SK-N-SH treated with all-trans-retinoic acid at 6 μM for 48 hours (cell line): ENCODE measurements around the gene PARVG.

Experiments used
- ARNTL ChIP-seq: fragments of 450-650 bp; formaldehyde crosslinking; IDR thresholded peaks from 2 replicates; pipeline ENCODE4 v1.5.0; 2020; ENCODE audit warnings: low read depth, mild to moderate bottlenecking, moderate library complexity, borderline replicate concordance
- BACH2 ChIP-seq: fragments of 250-450 bp; sonication (Bioruptor Pico); IDR thresholded peaks from 2 replicates; pipeline ENCODE4 v1.9.0; 2021; ENCODE audit warnings: mild to moderate bottlenecking, borderline replicate concordance
- GLIS3 ChIP-seq: fragments of 250-450 bp; sonication (Bioruptor Pico); IDR thresholded peaks from 2 replicates; pipeline ENCODE4 v1.5.0; 2020; ENCODE audit warnings: mild to moderate bottlenecking, moderate library complexity
- PATZ1 ChIP-seq: fragments of 250-450 bp; sonication (Bioruptor Pico); IDR thresholded peaks from 2 replicates; pipeline ENCODE4 v1.8.0; 2020; ENCODE audit warnings: mild to moderate bottlenecking, moderate library complexity, borderline replicate concordance
- TOX ChIP-seq: fragments of 250-450 bp; sonication (Bioruptor Pico); IDR thresholded peaks from 2 replicates; pipeline ENCODE4 v1.8.0; 2021; ENCODE audit warnings: mild to moderate bottlenecking, moderate library complexity, borderline replicate concordance
- ZC3H10 ChIP-seq: fragments of 250-450 bp; sonication (Bioruptor Pico); IDR thresholded peaks from 2 replicates; pipeline ENCODE4 v1.5.1; 2021; ENCODE audit warnings: mild to moderate bottlenecking, moderate library complexity
- ZFP3 ChIP-seq: fragments of 250-450 bp; sonication (Bioruptor Pico); IDR thresholded peaks from 2 replicates; pipeline ENCODE4 v1.5.0; 2020; ENCODE audit warnings: mild to moderate bottlenecking, moderate library complexity
- ZFP30 ChIP-seq: fragments of 450-650 bp; formaldehyde crosslinking; IDR thresholded peaks from 2 replicates; pipeline ENCODE4 v1.5.0; 2022; ENCODE audit warnings: mild to moderate bottlenecking, moderate library complexity
- ZNF8 ChIP-seq: fragments of 450-650 bp; formaldehyde crosslinking; IDR thresholded peaks from 2 replicates; pipeline ENCODE4 v1.5.0; 2020; ENCODE audit warnings: mild to moderate bottlenecking, moderate library complexity
- TF ChIP-seq, protein P1 (sequence below): fragments of 250-450 bp; sonication (Bioruptor Pico); IDR thresholded peaks from 2 replicates; pipeline ENCODE4 v1.5.0; 2020; ENCODE audit warnings: mild to moderate bottlenecking, moderate library complexity
- TF ChIP-seq, protein P2 (sequence below): fragments of 250-450 bp; sonication (Bioruptor Pico); IDR thresholded peaks from 2 replicates; pipeline ENCODE4 v1.5.1; 2020; ENCODE audit warnings: low read depth, mild to moderate bottlenecking, moderate library complexity

- TF ChIP-seq PATZ1 (CRISPR knock-in tag) (no peak), TOX (CRISPR knock-in tag) (no peak), GLIS3 (CRISPR knock-in tag) (no peak), ZC3H10 (CRISPR knock-in tag) (no peak), ARNTL (CRISPR knock-in tag) (no peak), BACH2 (no peak), ZFP3 (no peak), ZNF8 (CRISPR knock-in tag) (no peak), ZFP30 (CRISPR knock-in tag) (no peak)
- TF ChIP-seq, protein P1, sequence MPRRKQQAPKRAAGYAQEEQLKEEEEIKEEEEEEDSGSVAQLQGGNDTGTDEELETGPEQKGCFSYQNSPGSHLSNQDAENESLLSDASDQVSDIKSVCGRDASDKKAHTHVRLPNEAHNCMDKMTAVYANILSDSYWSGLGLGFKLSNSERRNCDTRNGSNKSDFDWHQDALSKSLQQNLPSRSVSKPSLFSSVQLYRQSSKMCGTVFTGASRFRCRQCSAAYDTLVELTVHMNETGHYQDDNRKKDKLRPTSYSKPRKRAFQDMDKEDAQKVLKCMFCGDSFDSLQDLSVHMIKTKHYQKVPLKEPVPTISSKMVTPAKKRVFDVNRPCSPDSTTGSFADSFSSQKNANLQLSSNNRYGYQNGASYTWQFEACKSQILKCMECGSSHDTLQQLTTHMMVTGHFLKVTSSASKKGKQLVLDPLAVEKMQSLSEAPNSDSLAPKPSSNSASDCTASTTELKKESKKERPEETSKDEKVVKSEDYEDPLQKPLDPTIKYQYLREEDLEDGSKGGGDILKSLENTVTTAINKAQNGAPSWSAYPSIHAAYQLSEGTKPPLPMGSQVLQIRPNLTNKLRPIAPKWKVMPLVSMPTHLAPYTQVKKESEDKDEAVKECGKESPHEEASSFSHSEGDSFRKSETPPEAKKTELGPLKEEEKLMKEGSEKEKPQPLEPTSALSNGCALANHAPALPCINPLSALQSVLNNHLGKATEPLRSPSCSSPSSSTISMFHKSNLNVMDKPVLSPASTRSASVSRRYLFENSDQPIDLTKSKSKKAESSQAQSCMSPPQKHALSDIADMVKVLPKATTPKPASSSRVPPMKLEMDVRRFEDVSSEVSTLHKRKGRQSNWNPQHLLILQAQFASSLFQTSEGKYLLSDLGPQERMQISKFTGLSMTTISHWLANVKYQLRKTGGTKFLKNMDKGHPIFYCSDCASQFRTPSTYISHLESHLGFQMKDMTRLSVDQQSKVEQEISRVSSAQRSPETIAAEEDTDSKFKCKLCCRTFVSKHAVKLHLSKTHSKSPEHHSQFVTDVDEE (CRISPR knock-in tag): no peak
- TF ChIP-seq, protein P2, sequence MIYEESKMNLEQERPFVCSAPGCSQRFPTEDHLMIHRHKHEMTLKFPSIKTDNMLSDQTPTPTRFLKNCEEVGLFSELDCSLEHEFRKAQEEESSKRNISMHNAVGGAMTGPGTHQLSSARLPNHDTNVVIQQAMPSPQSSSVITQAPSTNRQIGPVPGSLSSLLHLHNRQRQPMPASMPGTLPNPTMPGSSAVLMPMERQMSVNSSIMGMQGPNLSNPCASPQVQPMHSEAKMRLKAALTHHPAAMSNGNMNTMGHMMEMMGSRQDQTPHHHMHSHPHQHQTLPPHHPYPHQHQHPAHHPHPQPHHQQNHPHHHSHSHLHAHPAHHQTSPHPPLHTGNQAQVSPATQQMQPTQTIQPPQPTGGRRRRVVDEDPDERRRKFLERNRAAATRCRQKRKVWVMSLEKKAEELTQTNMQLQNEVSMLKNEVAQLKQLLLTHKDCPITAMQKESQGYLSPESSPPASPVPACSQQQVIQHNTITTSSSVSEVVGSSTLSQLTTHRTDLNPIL: no peak
These were observed 2.0 kb downstream of the PARVG start for GRCh38 chr22:44182588-44183286.
